Nephron progenitor cell (in vitro differentiated cells): ENCODE data around the gene TPM3.
"Not testable (repeated sequence)": the region's sequence is repeated elsewhere in the genome, so short reads cannot be mapped to it uniquely, and the experiment has no call there.

ENCODE experiments used
- DNase-seq: peaks from one replicate; pipeline ENCODE4 v3.0.0; 2021
- H3K27ac Mint-ChIP-seq: 2 replicates; pipeline ENCODE4 v1.8.0; 2021; ENCODE audit warnings: mild to moderate bottlenecking, moderate library complexity, mixed read lengths
- H3K27me3 Mint-ChIP-seq: 2 replicates; pipeline ENCODE4 v1.8.0; 2021; ENCODE audit warnings: mild to moderate bottlenecking, low read depth, mixed read lengths; ENCODE audit not compliant: poor library complexity
- H3K36me3 Mint-ChIP-seq: 2 replicates; pipeline ENCODE4 v1.8.0; 2021; ENCODE audit warnings: low read depth, mixed read lengths
- H3K4me1 Mint-ChIP-seq: 2 replicates; pipeline ENCODE4 v1.8.0; 2021; ENCODE audit warnings: mixed read lengths
- H3K4me3 Mint-ChIP-seq: 2 replicates; pipeline ENCODE4 v1.8.0; 2021; ENCODE audit warnings: mild to moderate bottlenecking, moderate library complexity, mixed read lengths
- H3K9me3 Mint-ChIP-seq: 2 replicates; pipeline ENCODE4 v1.8.0; 2021; ENCODE audit warnings: mild to moderate bottlenecking, moderate library complexity, mixed read lengths
- CTCF ChIP-seq: fragments of 200-600 bp; sonication (generic); IDR thresholded peaks from 2 replicates; pipeline ENCODE4 v1.5.0; 2021; ENCODE audit warnings: antibody characterized with exemption

Gene TPM3

GRCh38 chr1:154191990-154192461 is at the start of gene TPM3:
Gene TPM3, minus strand, starts transcription at chr1:154192100. Its CDS starts 82 bp downstream, at chr1:154192018.
- H3K4me1 Mint-ChIP-seq = peaks cover 36% of the 10 kb centered on the region
- no peak for DNase-seq
- peaks cover 49% of the 10 kb centered on the region for H3K27me3 Mint-ChIP-seq
- H3K27ac Mint-ChIP-seq = no peak within 1 kb of the TSS
- no peaks in the 10 kb centered on the region for H3K36me3 Mint-ChIP-seq
- no peaks in the 10 kb centered on the region for H3K9me3 Mint-ChIP-seq
- no peak for TF ChIP-seq CTCF
- H3K4me3 Mint-ChIP-seq = no peak within 1 kb of the TSS

GRCh38 chr1:154240294-154240833 is 48.5 kb upstream of the TPM3 start:
- no peak for TF ChIP-seq CTCF
- no peak overlapping the region for H3K27ac Mint-ChIP-seq
- peaks cover 84% of the 10 kb centered on the region for H3K36me3 Mint-ChIP-seq
- H3K4me1 Mint-ChIP-seq = no peaks in the 10 kb centered on the region
- no peak overlapping the region for H3K4me3 Mint-ChIP-seq
- H3K27me3 Mint-ChIP-seq = no peaks in the 10 kb centered on the region
- H3K9me3 Mint-ChIP-seq = no peaks in the 10 kb centered on the region
- DNase-seq = no peak

- peaks cover 83% of the 10 kb centered on the region for H3K36me3 Mint-ChIP-seq
These were observed 47.6 kb upstream of the TPM3 start for GRCh38 chr1:154239491-154239890.

GRCh38 chr1:154237880-154238506 is 46.1 kb upstream of the TPM3 start:
- H3K27ac Mint-ChIP-seq = peak overlapping the region; percentile 22
- no peak for TF ChIP-seq CTCF
- no peaks in the 10 kb centered on the region for H3K9me3 Mint-ChIP-seq
- H3K4me1 Mint-ChIP-seq = no peaks in the 10 kb centered on the region
- no peak overlapping the region for H3K4me3 Mint-ChIP-seq
- peaks cover 80% of the 10 kb centered on the region for H3K36me3 Mint-ChIP-seq
- no peaks in the 10 kb centered on the region for H3K27me3 Mint-ChIP-seq
- no peak for DNase-seq

More at GRCh38 chr1:154239491-154239890, 47.6 kb upstream of the TPM3 start:
- Mint-ChIP-seq H3K27ac (no peak overlapping the region), H3K4me1 (no peaks in the 10 kb centered on the region), H3K27me3 (no peaks in the 10 kb centered on the region), H3K9me3 (no peaks in the 10 kb centered on the region), H3K4me3 (no peak overlapping the region)
- TF ChIP-seq CTCF = no peak
- no peak for DNase-seq

GRCh38 chr1:154237435-154237834 is 45.5 kb upstream of the TPM3 start:
- no peak for DNase-seq
- Mint-ChIP-seq H3K27ac (no peak overlapping the region), H3K4me3 (no peak overlapping the region), H3K36me3 (peaks cover 80% of the 10 kb centered on the region), H3K27me3 (no peaks in the 10 kb centered on the region), H3K4me1 (no peaks in the 10 kb centered on the region), H3K9me3 (no peaks in the 10 kb centered on the region)
- TF ChIP-seq CTCF = no peak

- Mint-ChIP-seq H3K27ac (no peak overlapping the region), H3K27me3 (no peaks in the 10 kb centered on the region), H3K4me1 (no peaks in the 10 kb centered on the region), H3K9me3 (no peaks in the 10 kb centered on the region), H3K4me3 (no peak overlapping the region), H3K36me3 (peaks cover 80% of the 10 kb centered on the region)
- no peak for DNase-seq
- no peak for TF ChIP-seq CTCF
These were observed 45.0 kb upstream of the TPM3 start for GRCh38 chr1:154236855-154237254.

- H3K4me1 Mint-ChIP-seq, DNase-seq, H3K4me3 Mint-ChIP-seq, H3K27ac Mint-ChIP-seq, H3K9me3 Mint-ChIP-seq, H3K27me3 Mint-ChIP-seq: not testable (repeated sequence)
- peaks cover 89% of the 10 kb centered on the region for H3K36me3 Mint-ChIP-seq
These were observed 41.2 kb upstream of the TPM3 start for GRCh38 chr1:154233127-154233526.

GRCh38 chr1:154231112-154231511 is 39.2 kb upstream of the TPM3 start:
- H3K36me3 Mint-ChIP-seq = peaks cover 89% of the 10 kb centered on the region
- not testable (repeated sequence) for H3K9me3 Mint-ChIP-seq, H3K4me1 Mint-ChIP-seq, H3K27me3 Mint-ChIP-seq, H3K27ac Mint-ChIP-seq, DNase-seq, H3K4me3 Mint-ChIP-seq
